CMK (cell line): ENCODE data around the gene UGCG.
"Not testable (repeated sequence)": the region's sequence is repeated elsewhere in the genome, so short reads cannot be mapped to it uniquely, and the experiment has no call there.

Experiments used
- DNase-seq: peaks from one replicate; pipeline ENCODE4 v3.0.0-alpha.2; 2010; ENCODE audit warnings: low read depth

Gene UGCG

GRCh38 chr9:111890867-111891266 is 5.7 kb upstream of the UGCG start:
- not testable (repeated sequence) for DNase-seq

DNA sequence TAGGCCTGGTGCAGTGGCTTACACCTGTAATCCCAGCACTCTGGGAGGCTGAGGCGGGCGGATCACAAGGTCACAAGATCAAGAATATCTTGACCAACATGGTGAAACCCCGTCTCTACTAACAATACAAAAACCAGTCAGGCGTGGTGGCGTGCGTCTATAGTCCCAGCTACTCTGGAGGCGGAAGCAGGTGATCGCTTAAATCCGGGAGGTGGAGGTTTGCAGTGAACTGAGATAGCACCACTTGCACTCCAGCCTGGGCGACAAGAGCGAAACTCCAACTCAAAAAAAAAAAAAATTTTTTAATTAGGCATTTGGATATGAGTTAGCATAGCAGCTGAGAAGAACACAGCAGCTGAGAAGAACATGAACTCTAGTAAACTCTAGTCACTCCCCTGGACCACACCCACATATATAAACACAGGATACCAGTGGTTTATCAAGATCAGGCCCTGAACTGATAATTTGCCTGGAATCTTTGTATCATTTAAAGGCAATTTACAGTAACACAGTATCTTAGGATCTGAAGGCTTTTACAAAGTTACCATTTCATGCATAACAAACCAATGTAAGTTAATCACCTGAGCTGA is 4.6 kb upstream of the UGCG start:
- DNase-seq, result no peak

DNA sequence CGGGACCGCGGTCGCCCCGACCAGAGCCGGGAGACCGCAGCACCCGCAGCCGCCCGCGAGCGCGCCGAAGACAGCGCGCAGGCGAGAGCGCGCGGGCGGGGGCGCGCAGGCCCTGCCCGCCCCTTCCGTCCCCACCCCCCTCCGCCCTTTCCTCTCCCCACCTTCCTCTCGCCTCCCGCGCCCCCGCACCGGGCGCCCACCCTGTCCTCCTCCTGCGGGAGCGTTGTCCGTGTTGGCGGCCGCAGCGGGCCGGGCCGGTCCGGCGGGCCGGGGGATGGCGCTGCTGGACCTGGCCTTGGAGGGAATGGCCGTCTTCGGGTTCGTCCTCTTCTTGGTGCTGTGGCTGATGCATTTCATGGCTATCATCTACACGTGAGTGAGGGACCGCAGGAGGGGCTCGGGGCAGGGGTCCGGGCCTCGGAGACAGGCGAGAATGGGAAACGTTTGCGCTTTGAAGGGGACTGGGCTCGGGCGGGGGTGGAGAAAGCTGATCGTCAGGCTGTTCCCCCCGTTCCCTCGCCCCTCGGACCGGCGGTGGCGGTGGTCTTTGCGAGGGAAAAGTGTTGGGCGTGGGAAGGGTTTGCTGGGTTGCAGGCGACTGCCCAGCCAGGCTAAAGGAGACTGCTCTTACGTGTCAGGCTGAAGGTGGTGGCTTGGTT is 457 bp downstream of the UGCG start:
- DNase-seq, result peak; percentile 51

DNA sequence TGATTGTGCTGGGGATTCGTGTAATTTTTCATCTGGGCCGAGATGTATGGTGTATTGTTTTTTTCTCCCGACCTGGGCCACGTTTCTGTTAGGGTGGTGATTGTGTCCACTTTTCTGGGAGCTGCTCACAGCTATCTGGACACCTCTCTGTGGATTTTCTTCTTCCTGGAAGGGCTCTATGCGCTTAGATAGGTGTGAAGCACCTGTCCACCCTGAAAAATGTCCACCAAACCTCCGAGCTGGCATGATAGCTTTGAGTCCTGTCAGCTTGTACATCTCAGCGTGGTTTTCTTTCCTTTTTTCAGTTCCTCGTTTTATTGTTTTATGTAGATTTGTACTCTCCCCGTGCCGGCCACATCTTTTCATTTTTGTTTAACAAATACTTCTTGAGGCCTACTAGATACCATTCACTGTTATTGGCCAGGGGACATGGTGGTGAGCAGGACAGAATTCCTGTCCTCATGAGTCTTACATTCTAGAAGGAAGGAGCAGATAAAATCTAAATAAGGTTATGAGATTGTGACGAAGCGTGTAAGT is 1.1 kb downstream of the UGCG start:
- DNase-seq, result no peak

DNA sequence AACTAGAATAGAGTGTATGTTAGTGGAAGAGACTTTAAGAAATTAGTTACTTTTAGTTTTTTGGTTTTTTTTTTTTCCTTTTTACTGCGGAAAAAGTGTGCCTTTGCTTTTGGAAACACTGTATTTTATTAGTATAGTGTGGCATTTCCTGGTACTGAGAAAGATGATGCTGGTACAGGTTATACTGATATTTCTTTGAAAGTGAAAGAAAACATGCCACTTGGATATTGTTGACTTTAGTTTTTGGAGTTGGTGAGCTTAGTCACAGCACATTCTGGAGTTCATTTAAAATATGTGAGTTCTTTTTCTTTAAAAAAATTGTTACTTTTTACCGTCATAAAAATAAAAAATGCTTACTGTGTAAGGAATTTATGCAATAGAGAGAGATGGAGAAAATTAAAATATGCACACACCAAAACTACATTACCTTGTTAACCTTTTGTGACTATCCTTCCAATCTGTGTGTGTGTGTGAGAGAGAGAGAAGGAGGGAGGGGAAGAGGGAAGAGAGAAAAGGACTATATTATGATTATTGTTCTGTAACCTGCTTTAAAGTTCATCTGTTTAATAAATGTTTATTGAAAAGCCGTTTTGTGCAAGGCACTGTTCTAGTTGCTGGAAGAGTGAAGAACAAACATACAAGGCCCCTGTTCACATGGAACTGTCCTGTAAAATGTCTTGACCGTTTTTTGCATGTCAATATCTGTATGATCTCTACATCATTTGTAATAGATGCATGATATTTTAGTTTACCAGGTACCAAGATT is 1.9 kb downstream of the UGCG start:
- no peak for DNase-seq

GRCh38 chr9:111900151-111900857 is 3.7 kb downstream of the UGCG start:
- no peak for DNase-seq

DNA sequence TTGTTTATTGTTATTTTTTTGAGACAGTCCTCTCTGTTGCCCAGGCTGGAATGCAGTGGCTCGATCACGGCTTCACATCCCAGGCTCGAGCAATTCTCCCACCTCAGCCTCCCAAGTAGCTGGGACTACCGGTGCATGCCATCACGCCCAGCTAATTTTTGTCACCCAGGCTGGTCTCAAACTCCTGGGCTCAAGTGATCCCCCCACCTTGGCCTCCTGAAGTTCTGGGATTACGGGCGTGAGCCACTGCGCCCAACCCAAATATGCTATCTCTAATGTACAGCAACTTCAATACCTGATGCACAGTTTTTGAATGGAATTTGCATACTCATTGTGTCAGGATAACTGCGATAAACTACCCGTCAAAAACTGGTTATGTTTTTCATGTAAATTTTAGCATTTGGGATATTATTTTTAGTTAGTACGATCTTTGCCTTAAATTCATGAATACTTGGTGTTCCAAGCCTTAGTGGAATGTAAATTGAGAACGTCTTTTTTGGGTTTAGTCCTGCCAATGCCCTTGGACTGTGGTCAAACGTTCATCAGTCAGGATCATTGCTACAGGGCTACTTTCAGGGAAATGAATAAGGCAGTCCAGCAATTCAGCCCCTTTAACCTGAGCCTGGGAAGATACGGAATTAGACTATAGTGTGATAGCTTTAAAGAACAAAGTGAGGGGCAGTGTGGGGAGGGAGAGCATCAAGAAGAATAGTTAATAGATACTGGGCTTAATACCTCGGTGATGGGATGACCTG is 4.4 kb downstream of the UGCG start:
- DNase-seq, result no peak

GRCh38 chr9:111902391-111903139 is 6.0 kb downstream of the UGCG start:
- DNase-seq, result no peak

GRCh38 chr9:111903535-111903934 is 6.9 kb downstream of the UGCG start:
- not testable (repeated sequence) for DNase-seq

DNA sequence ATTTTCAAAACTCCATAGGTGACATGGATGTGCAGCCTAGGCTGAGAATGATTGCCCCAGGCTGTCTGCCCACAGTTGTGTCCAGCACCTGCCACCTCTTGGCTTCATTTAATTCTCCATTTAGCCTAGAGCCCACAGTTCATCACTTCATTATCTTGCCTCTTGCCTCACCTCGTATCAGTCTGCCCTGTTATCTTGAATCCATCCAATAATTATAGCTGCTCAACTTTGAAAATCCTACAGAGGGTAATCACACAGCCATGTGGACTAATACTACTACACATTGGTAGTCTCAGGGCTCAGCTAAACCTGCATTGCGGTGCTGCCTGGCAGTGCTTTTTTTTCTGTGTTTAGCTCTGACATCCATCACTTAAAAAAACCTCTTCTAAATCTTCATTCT is 7.4 kb downstream of the UGCG start:
- no peak for DNase-seq

GRCh38 chr9:111904891-111905291 is 8.3 kb downstream of the UGCG start:
- no peak for DNase-seq

- no peak for DNase-seq
These were observed 10.5 kb downstream of the UGCG start for GRCh38 chr9:111907147-111907546.

DNA sequence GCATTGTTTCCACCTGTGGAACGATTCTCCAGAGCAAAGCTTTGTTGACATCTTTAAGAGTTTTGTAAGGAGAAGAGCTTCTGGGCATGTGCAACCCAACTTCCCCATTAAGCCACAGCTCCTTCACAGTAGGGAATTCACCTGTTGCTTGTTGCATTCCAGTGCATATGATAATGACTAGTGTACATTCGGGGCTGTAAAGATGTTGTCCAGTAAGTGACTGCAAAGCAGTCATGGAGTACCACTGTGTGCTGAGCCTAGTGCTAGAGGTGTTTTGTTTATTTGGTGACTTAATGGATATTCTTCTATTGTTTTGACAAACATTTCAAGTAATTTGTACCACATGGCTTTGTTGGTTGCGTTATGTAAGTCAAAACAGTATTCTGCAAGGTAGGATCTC is 12.8 kb downstream of the UGCG start:
- no peak for DNase-seq

DNA sequence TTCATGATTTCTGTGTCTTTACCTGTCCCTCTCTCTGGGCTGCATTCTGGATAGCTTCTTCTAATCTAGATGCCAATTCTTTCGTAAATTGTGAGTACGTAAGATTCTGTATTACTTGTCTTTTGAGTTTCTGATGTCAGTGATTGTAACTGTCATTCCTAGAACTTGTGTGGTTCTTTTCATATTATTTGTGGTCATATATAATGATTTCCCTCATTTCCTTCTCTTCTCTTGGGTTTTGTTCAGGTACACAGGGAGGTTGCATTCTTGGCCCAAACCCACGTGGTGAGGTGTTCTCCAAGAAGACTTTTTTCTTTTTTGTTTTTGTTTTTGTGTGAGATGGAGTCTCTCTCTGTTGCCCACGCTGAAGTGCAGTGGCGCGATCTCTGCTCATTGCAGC is 13.8 kb downstream of the UGCG start:
- DNase-seq, result no peak

- no peak for DNase-seq
These were observed 16.5 kb downstream of the UGCG start for GRCh38 chr9:111913159-111913558.

GRCh38 chr9:111914749-111915424 is 18.3 kb downstream of the UGCG start:
- DNase-seq, result no peak

DNA sequence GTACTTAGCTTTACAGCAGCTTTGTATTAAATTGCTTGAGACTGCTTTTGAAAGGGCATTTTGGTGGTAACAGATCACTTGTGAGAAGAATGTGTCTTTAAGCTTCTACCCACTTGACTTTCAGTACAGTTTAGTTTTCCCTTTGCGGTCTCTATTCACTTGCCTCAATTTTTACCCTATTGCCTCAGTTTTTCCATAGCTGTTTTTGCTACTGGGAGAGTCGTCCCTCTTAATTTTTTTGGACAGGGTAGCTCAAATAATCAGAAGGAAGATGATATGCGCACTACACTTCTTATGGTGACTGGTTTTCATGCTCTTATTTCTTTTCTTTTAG is 18.8 kb downstream of the UGCG start:
- DNase-seq, result no peak

DNA sequence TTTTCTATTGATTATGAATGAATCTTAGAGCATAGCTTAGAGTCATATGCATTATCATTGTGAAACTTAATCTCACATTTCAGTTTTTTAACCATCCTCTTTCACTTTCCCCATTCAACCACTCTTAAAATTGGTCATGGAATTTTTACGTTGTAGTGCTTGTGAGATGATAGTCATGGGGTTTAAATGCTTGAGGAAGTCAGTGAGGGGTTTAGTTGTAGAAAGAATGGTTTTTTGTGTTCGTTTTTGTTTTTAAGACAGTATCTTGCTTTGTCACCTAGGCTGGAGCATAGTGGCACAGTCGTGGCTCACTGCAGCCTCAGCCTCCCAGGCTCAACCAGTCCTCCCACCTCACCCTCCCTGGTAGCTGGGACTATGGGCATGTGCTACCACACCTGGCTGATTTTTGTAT is 19.6 kb downstream of the UGCG start:
- DNase-seq, result no peak

GRCh38 chr9:111917201-111917600 is 20.6 kb downstream of the UGCG start:
- no peak for DNase-seq

DNA sequence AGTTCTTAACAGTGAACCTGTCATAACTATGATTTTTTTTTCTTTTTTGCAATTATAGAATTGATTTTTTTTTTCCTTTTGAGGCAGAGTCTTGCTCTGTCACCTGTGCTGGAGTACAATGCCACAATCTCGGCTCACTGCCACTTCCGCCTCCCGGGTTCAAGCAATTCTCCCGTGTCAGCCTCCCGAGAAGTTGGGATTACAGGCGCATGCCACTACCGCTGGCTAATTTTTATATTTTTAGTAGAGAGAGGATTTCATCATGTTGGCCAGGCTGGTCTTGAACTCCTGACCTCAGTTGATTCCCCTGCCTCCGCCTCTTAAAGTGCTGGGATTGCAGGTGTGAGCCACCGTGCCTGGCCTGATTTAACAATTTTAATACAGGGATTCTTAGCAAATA is 21.4 kb downstream of the UGCG start:
- no peak for DNase-seq

DNA sequence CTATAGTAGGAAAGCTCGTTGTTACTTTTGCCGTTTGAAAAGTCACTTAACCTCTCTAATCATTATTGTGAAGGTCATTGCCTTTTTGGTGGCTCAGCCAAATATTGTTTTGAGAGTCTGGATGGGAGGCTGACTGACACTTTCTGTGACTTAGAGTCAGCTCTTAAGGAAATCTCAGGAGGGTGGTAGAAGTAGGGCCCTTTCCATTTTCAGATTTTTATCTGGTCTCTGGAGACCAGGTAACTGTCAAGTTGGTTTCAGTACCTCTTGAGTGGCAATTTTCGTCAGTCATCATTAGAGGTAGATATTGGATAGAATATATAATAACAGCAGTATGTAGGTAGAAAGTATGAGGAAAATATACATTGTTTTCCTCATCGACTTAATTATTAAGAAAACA is 23.3 kb downstream of the UGCG start:
- no peak for DNase-seq
